Cerebellar nuclear complex (tissue), 1 donor: ENCODE results near the gene CAMTA2.
"Not testable (repeated sequence)": the region's sequence is repeated elsewhere in the genome, so short reads cannot be mapped to it uniquely, and the experiment has no call there.

ENCODE experiments used
- DNase-seq, 2 experiments: peaks; one replicate each; lab custom pipeline; 2025; lab: John Stamatoyannopoulos, UW

The CAMTA2 gene

DNA sequence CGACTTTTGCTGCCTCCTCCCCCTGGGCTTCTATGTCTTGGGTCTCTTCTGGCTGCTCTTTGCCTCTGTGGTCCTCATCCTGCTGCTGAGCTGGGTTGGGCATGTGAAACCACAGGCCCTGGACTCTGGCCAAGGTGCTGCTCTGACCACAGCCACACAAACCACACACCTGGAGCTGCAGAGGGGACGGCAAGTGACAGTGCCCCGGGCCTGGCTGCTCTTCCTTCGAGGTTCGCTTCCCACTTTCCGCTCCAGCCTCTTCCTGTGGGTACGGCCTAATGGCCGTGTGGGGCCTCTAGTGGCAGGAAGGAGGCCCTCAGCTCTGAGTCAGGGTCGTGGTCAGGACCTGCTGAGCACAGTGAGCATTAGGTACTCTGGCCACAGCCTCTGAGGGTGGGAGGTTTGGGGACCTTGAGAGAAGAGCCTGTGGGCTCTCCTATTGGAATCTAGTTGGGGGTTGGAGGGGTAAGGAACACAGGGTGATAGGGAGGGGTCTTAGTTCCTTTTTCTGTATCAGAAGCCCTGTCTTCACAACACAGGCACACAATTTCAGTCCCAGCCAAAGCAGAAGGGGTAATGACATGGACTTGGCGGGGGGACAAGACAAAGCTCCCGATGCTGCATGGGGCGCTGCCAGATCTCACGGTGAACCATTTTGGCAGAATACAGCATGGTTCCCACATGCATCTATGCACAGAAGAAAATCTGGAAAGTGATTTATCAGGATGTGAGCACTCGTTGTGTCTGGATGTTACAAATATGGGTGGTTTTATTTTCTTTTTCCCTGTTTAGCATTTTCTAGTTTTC, 53.1 kb downstream of the CAMTA2 start:
- DNase-seq, result no peak

- no peak for DNase-seq
Observed at GRCh38 chr17:4933646-4934045, 53.8 kb downstream of the CAMTA2 start.

- no peak for DNase-seq
Observed at GRCh38 chr17:4932756-4933155, 54.7 kb downstream of the CAMTA2 start.

- no peak for DNase-seq
Observed at GRCh38 chr17:4931963-4932362, 55.5 kb downstream of the CAMTA2 start, which contains the start of gene GP1BA. TSS of gene GP1BA (plus strand) at chr17:4932277. CDS start at chr17:4932605, 328 bp downstream.

DNA sequence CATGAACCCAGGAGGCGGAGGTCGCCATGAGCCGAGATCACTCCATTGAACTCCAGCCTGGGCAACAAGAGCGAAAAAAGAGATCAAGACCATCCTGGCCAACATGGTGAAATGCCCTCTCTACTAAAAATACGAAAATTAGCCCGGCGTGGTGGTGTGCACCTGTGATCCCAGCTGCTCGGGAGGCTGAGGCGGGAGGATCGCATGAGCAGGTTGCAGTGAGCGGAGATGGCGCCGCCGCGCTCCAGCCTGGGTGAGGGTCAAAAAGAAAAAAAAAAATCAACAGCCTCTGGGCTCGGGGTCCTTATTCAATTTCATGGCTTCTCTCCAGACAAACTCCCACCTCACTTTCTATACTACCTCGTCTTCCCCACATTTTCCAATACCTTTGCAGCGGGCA, 58.6 kb downstream of the CAMTA2 start:
- no peak for DNase-seq

- DNase-seq, result not testable (repeated sequence)
Observed at GRCh38 chr17:4926577-4927335, 60.7 kb downstream of the CAMTA2 start.

DNA sequence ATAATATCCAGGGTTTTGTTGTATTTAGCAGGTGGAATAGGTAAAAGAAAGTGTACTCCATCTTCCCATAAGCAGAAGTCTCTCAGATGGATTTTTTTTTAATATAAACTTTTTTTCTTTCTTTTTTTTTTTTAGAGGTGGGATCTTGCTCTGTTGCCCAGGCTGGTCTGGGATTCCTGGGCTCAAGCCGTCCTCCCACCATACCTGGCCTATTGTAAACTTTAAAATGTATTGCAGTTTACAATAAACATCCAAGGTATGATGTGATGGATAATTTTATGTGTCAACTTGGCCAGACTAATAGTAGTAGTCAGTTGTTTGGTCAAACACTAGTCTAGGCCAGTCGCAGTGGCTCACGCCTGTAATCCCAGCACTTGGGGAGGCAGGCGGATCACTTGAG, 66.2 kb downstream of the CAMTA2 start:
- DNase-seq, result no peak

- DNase-seq, result no peak
Observed at GRCh38 chr17:4920351-4921048, 67.0 kb downstream of the CAMTA2 start.

DNA sequence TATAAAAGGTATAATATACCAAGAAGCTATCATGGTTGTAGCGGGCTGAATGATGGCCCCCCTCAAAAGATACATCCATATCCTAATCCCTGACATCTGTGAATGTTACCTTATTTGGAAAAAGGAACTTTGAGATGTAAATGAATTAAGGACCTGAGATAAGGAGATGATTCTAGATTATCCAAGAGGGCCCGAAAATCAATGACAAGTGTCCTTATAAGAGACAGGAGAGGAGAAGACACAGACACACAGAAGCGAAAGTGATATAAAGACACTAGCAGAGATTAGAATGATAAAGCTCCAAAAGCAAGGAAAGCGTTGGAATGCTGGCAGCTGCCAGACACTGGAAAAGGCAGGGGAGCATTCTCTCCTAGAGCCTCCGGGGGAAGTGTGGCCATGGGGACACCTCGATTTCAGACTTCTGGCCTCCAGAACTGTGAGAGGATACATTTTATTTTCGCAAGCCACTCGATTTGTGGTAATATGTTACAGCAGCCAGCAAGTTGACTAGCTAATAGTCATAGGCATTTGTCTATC, 67.9 kb downstream of the CAMTA2 start:
- DNase-seq, result no peak
